ENCODE measurements around the gene SPAG16. TPM values are rescaled to one million over a fixed set of nuclear protein-coding genes. Genes with fewer than 3 reads are reported as not detected.

SPAG16 gene
- total RNA-seq, 4 donors from 2014 or later = 25.6 to 37.5 (median 26.3) TPM

DNA sequence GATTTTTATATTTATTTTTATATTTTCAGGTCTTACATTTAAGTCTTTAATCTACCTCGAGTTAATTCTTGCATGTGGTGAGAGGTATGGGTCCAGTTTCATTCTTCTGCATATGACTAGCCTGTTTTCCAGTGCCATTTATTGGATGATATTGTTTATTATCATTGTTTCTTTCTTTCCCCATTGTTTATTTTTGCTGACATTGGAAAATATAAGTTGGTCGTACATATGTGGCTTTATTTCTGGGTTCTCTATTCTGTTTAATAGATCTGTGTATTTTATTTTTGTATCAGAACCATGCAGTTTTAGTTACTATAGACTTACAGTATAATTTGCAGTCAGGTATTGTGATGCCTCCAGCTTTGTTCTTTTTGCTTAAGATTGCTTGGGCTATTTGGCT is 1013.2 kb downstream of the SPAG16 start:
- DNase-seq (ENCODE audit: low spot score in 2 of 2) = no peak
- 67 to 81% methylated on average over 2 of the region's 2 CpGs for WGBS, 2 donors
- no peak for TF ChIP-seq POLR2A (IDR thresholded peaks at IDR 0.05)
- TF ChIP-seq, protein P1, sequence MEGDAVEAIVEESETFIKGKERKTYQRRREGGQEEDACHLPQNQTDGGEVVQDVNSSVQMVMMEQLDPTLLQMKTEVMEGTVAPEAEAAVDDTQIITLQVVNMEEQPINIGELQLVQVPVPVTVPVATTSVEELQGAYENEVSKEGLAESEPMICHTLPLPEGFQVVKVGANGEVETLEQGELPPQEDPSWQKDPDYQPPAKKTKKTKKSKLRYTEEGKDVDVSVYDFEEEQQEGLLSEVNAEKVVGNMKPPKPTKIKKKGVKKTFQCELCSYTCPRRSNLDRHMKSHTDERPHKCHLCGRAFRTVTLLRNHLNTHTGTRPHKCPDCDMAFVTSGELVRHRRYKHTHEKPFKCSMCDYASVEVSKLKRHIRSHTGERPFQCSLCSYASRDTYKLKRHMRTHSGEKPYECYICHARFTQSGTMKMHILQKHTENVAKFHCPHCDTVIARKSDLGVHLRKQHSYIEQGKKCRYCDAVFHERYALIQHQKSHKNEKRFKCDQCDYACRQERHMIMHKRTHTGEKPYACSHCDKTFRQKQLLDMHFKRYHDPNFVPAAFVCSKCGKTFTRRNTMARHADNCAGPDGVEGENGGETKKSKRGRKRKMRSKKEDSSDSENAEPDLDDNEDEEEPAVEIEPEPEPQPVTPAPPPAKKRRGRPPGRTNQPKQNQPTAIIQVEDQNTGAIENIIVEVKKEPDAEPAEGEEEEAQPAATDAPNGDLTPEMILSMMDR (IDR thresholded peaks at IDR 0.05) = no peak
- intact Hi-C loops (cut with DNase I; ENCODE audit: low total_unique reads) = no loop called here
- no peak overlapping the region for H3K4me3 ChIP-seq (ENCODE audit: low read depth, poor library complexity, severe bottlenecking)

DNA sequence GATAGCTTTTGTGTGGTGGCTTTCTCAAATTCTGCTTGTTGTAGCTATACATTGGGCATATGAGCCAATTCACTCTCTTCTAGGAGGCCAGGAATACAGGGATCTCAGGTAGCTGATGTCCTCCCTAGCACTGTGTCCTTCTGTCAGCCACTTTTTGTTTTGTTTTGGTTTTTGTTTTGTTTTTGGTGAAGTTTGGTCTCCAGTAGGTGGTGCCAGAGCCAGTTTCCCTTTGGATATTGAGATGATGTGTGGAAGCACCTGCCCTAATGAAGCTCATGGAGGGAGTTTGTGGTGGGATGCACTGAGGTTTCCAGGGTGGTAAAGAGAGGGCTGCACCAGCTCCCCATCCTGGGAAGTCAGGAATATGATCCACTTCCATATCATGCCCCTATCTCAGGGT is 1026.1 kb downstream of the SPAG16 start:
- no peak for DNase-seq (ENCODE audit: low spot score in 2 of 2)
- TF ChIP-seq POLR2A (IDR thresholded peaks at IDR 0.05) = no peak
- TF ChIP-seq, protein P1 (IDR thresholded peaks at IDR 0.05) = no peak
- intact Hi-C loops (cut with DNase I; ENCODE audit: low total_unique reads) = no loop called here
- no peak overlapping the region for H3K4me3 ChIP-seq (ENCODE audit: low read depth, poor library complexity, severe bottlenecking)

DNA sequence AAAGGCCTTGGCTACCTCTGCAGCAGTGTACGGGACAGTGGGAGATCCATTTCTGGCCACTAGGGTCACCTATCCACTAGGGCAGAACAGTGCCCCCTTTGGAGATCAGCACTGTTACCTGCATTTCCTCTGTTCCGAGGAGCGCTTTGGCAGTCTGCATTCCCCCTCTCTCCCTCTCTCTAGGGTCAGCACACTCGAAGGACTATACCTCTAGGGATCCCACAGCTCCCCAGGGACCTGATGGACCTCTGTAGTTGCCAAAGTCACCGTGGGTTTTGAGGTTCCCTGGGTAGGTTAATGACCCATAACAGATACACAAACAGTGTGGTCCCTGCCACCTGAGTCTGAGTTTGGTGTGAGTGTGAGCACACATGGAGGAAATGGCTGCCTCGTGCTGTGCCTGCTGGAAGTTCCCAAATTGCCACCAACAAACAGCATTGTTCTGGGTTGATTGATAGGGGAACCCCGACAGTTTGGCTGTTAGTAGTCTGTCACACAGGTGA is 1026.8 kb downstream of the SPAG16 start:
- no peak overlapping the region for H3K4me3 ChIP-seq (ENCODE audit: low read depth, poor library complexity, severe bottlenecking)
- TF ChIP-seq POLR2A (IDR thresholded peaks at IDR 0.05) = no peak
- TF ChIP-seq, protein P1 (IDR thresholded peaks at IDR 0.05) = no peak
- intact Hi-C loops (cut with DNase I; ENCODE audit: low total_unique reads) = no loop called here
- no peak for DNase-seq (ENCODE audit: low spot score in 2 of 2)
- WGBS, 2 donors = 69 to 79% methylated on average over 7 of the region's 7 CpGs

- no peak for TF ChIP-seq POLR2A (IDR thresholded peaks at IDR 0.05)
- TF ChIP-seq, protein P1 (IDR thresholded peaks at IDR 0.05) = no peak
- WGBS, 2 donors = 43 to 46% methylated on average over 3 of the region's 3 CpGs
- H3K4me3 ChIP-seq (ENCODE audit: low read depth, poor library complexity, severe bottlenecking) = no peak overlapping the region
- DNase-seq (ENCODE audit: low spot score in 2 of 2) = no peak
- intact Hi-C loops (cut with DNase I; ENCODE audit: low total_unique reads) = no loop called here
These were observed 1027.9 kb downstream of the SPAG16 start for GRCh38 chr2:214311931-214312749.

- TF ChIP-seq, protein P1 (IDR thresholded peaks at IDR 0.05) = no peak
- TF ChIP-seq POLR2A (IDR thresholded peaks at IDR 0.05) = no peak
- DNase-seq (ENCODE audit: low spot score in 2 of 2) = no peak
- no peak overlapping the region for H3K4me3 ChIP-seq (ENCODE audit: low read depth, poor library complexity, severe bottlenecking)
- 92 to 95% methylated on average over 3 of the region's 3 CpGs for WGBS, 2 donors
- intact Hi-C loops (cut with DNase I; ENCODE audit: low total_unique reads) = no loop called here
These were observed 1031.1 kb downstream of the SPAG16 start for GRCh38 chr2:214315324-214315723.
